PC-9 (cell line): ENCODE results near the gene DDX10. TPM values are rescaled to one million over a fixed set of nuclear protein-coding genes. Genes with fewer than 3 reads are reported as not detected.

Experiments
- BruUV-seq: library from RNA; stranded (reverse); fragments of 400-500 nt; replicated peaks from 2 replicates; lab custom pipeline; 2021; lab: Mats Ljungman, UMichigan
- CTCF ChIA-PET: fragments of 300-600 bp; sonication (Branson Sonifier 250); formaldehyde crosslinking; loops from one replicate; lab custom pipeline; 2022; ENCODE audit warnings: antibody characterized with exemption; lab: Charles Lee
- POLR2A ChIA-PET: fragments of 300-600 bp; sonication (Branson Sonifier 250); formaldehyde crosslinking; loops from one replicate; lab custom pipeline; 2022; ENCODE audit warnings: antibody characterized with exemption; ENCODE audit not compliant: unreplicated experiment; lab: Charles Lee
- DNase-seq, 2 experiments: peaks; one replicate each; pipeline versions ENCODE4 v3.0.0 to v3.0.0-alpha.2; 2015 to 2022; ENCODE audit warnings: mixed read lengths in 1 of 2
- H2AFZ ChIP-seq: fragments of 200-600 bp; sonication (generic); 2 replicates; pipeline ENCODE4 v1.8.1; 2017; ENCODE audit warnings: antibody characterized with exemption
- H3F3A ChIP-seq: fragments of 200-600 bp; sonication (generic); 2 replicates; pipeline ENCODE4 v1.8.1; 2017; ENCODE audit warnings: antibody characterized with exemption, mild to moderate bottlenecking, low read depth; ENCODE audit not compliant: insufficient read depth
- H3K27ac ChIP-seq: fragments of 200-600 bp; sonication (generic); 2 replicates; pipeline ENCODE4 v1.6.1; 2016; ENCODE audit warnings: mixed run types
- H3K27me3 ChIP-seq: fragments of 200-600 bp; sonication (generic); 2 replicates; pipeline ENCODE4 v1.6.1; 2016; ENCODE audit warnings: low read depth, mixed run types; ENCODE audit not compliant: insufficient read depth
- H3K36me3 ChIP-seq: fragments of 200-600 bp; sonication (generic); 2 replicates; pipeline ENCODE4 v1.6.1; 2016; ENCODE audit warnings: low read depth, mixed run types
- H3K4me1 ChIP-seq: fragments of 200-600 bp; sonication (generic); replicated peaks from 2 replicates; pipeline ENCODE4 v1.6.1; 2016; ENCODE audit warnings: mixed run types; ENCODE audit not compliant: insufficient read depth
- H3K4me2 ChIP-seq: fragments of 200-600 bp; sonication (generic); 2 replicates; pipeline ENCODE4 v1.6.1; 2017; ENCODE audit warnings: mixed run types
- H3K4me3 ChIP-seq: fragments of 200-600 bp; sonication (generic); 2 replicates; pipeline ENCODE4 v1.6.1; 2016; ENCODE audit warnings: mixed run types
- H3K79me2 ChIP-seq: fragments of 200-600 bp; sonication (generic); 2 replicates; pipeline ENCODE4 v1.6.1; 2017; ENCODE audit warnings: low read depth, mixed run types
- H3K9me2 ChIP-seq: fragments of 200-600 bp; sonication (generic); 2 replicates; pipeline ENCODE4 v1.8.1; 2017; ENCODE audit warnings: mild to moderate bottlenecking; ENCODE audit not compliant: insufficient read depth
- H3K9me3 ChIP-seq: fragments of 200-600 bp; sonication (generic); 2 replicates; pipeline ENCODE4 v1.8.1; 2016; ENCODE audit warnings: low read depth; ENCODE audit not compliant: insufficient read depth
- H4K20me1 ChIP-seq: fragments of 200-600 bp; sonication (generic); 2 replicates; pipeline ENCODE4 v1.8.1; 2017; ENCODE audit not compliant: insufficient read depth
- EZH2 ChIP-seq: fragments of 200-600 bp; sonication (generic); IDR thresholded peaks from 2 replicates; pipeline ENCODE4 v1.8.0; 2017; ENCODE audit warnings: antibody characterized with exemption, low read depth
- intact Hi-C: fragments of 100-400 bp; cut with micrococcal nuclease; formaldehyde crosslinking; loops from one replicate; pipeline ENCODE4 v1.10.0; 2022; ENCODE audit not compliant: unreplicated experiment
- total RNA-seq: library from RNA; stranded (reverse); gene quantifications from 2 replicates; pipeline ENCODE4 v1.2.3, GENCODE V29; 2021
- TF ChIP-seq, protein P1 (sequence below): fragments of 200-600 bp; sonication (generic); conservative IDR thresholded peaks from 2 replicates; pipeline ENCODE4 v1.6.1; 2017; ENCODE audit warnings: mixed run types, antibody characterized with exemption, mild to moderate bottlenecking, moderate library complexity

Gene DDX10
- total RNA-seq, 1 experiment from 2014 or later = 26.4 TPM

DNA sequence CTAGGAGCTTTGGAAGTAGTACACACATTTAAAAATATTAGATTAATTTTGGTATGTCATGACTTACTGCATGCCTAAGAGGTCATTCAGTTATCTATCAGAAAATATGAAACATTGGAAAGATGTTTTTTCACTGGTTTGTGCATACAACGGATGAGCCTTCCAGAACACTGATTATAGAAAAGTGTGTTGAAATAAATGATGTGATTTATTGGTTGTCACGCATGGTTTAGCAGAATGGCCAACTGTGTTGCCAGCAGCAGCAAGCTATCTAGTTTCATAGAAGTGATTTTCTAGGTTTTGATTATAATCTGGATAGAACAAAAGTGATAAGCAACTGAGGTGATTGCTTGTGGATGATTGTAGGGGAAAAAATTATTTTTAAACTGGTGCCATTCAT lies 53.6 kb downstream of the DDX10 start:
- CTCF ChIA-PET = no interaction called here
- no peak overlapping the region for H2AFZ ChIP-seq
- TF ChIP-seq EZH2 = no peak
- TF ChIP-seq, protein P1, sequence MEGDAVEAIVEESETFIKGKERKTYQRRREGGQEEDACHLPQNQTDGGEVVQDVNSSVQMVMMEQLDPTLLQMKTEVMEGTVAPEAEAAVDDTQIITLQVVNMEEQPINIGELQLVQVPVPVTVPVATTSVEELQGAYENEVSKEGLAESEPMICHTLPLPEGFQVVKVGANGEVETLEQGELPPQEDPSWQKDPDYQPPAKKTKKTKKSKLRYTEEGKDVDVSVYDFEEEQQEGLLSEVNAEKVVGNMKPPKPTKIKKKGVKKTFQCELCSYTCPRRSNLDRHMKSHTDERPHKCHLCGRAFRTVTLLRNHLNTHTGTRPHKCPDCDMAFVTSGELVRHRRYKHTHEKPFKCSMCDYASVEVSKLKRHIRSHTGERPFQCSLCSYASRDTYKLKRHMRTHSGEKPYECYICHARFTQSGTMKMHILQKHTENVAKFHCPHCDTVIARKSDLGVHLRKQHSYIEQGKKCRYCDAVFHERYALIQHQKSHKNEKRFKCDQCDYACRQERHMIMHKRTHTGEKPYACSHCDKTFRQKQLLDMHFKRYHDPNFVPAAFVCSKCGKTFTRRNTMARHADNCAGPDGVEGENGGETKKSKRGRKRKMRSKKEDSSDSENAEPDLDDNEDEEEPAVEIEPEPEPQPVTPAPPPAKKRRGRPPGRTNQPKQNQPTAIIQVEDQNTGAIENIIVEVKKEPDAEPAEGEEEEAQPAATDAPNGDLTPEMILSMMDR = no peak
- no peak overlapping the region for H3K4me3 ChIP-seq
- H3K36me3 ChIP-seq = peaks cover 12% of the 10 kb centered on the region
- no peaks in the 10 kb centered on the region for H3K4me1 ChIP-seq
- H3F3A ChIP-seq = no peaks in the 10 kb centered on the region
- intact Hi-C loops = no loop called here
- no peak overlapping the region for H3K4me2 ChIP-seq
- BruUV-seq = no TSS peak
- no peak overlapping the region for H3K27ac ChIP-seq
- DNase-seq = no peak
- H3K79me2 ChIP-seq = no peaks in the 10 kb centered on the region
- H3K9me2 ChIP-seq = no peaks in the 10 kb centered on the region
- H3K9me3 ChIP-seq = no peaks in the 10 kb centered on the region; the same call in 1 of the 2 replicates
- no peaks in the 10 kb centered on the region for H3K27me3 ChIP-seq
- H4K20me1 ChIP-seq = no peaks in the 10 kb centered on the region
- POLR2A ChIA-PET = no interaction called here

DNA sequence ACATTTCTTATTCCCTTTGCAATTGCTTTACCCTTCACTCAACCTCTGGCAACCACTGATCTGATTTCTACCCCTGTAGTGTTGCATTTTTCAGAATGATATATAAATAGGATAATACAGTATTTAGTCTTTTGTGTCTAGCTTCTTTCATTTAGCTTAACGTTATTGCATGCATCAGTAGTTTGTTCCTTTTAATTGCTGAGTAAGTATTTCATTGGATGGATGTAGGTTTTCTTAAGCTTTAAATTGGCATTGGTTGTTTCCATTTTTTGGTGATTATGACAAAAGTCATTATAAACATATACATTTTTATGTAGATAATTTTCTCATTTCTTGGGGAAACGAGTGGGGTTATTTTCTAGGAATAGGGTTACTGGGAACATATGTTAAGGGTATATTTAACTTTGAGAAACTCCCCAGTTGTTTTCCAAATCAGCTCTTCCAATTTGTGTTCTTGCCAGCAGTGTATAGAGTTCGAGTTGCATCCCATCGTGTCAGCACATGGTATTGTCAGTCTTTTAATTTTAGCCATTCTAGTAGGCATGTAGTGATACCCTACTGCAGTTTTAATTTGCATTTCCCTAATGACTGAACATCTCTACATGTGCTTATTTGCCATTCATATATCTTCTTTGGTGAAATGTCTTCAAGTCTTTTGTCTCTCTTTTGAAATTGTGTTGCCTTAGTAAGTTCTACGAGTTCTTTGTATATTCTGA lies 60.3 kb downstream of the DDX10 start:
- ChIA-PET POLR2A (interaction anchor here (1.0 kb wide), 1 partner anchor 1214 kb away, joined by 6 read pairs; no protein-coding TSS in a partner anchor), CTCF (no interaction called here)
- no peaks in the 10 kb centered on the region for H4K20me1 ChIP-seq
- no TSS peak for BruUV-seq
- H3F3A ChIP-seq = 0 out of 2 replicates have a peak, but pooled peaks cover 5% of the 10 kb centered on the region
- no peak for TF ChIP-seq EZH2
- TF ChIP-seq, protein P1 = no peak
- no peak overlapping the region for H2AFZ ChIP-seq
- no peak overlapping the region for H3K4me2 ChIP-seq
- H3K9me2 ChIP-seq = no peaks in the 10 kb centered on the region
- H3K79me2 ChIP-seq = peaks cover 13% of the 10 kb centered on the region
- H3K36me3 ChIP-seq = peaks cover 26% of the 10 kb centered on the region
- no peak for DNase-seq
- H3K27ac ChIP-seq = no peak overlapping the region
- no peaks in the 10 kb centered on the region for H3K27me3 ChIP-seq
- no peak overlapping the region for H3K4me3 ChIP-seq
- intact Hi-C loops = no loop called here
- H3K4me1 ChIP-seq = no peaks in the 10 kb centered on the region
- H3K9me3 ChIP-seq = no peaks in the 10 kb centered on the region

DNA sequence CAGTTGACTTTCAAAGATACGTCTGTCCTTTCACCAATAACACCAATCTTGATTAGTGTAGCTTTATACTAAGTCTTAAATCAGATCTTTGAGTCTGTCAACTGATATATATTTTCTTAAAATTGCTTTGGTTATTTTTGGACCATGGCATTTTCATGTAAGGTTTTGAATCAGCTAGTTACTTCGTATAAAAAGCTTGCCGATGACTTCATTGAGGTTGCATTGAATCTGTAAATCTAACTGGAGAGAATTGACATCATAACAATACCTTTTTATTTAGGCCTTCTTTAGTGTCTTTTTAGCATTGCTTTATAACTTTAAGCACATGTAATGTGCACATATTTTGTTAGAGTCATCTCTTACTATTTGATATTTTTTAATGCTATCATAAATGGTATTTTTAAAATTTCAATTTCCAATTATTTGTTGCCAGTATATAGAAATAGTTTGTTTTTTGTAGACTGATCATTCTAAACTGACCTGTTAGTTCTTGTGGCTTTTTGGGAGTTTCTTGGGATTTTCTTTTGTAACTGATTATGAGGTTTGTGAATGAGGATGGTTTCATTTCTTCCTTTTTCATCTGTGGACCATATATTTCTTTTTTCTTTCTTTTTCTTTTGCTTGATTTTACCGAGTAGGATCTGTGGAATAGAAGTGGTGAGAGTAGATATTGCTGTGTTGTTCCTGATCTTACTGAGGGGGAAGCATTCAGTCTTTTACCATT lies 61.4 kb downstream of the DDX10 start:
- H3K4me2 ChIP-seq = no peak overlapping the region
- no peaks in the 10 kb centered on the region for H3K27me3 ChIP-seq
- no TSS peak for BruUV-seq
- 0 out of 2 replicates have a peak, but pooled peaks cover 5% of the 10 kb centered on the region for H3F3A ChIP-seq
- no peak overlapping the region for H2AFZ ChIP-seq
- TF ChIP-seq EZH2 = no peak
- TF ChIP-seq, protein P1 = no peak
- no peak overlapping the region for H3K4me3 ChIP-seq
- CTCF ChIA-PET = no interaction called here
- no peaks in the 10 kb centered on the region for H3K9me3 ChIP-seq
- H4K20me1 ChIP-seq = no peaks in the 10 kb centered on the region
- no peak for DNase-seq
- H3K9me2 ChIP-seq = no peaks in the 10 kb centered on the region
- peaks cover 13% of the 10 kb centered on the region for H3K79me2 ChIP-seq
- no peak overlapping the region for H3K27ac ChIP-seq
- H3K36me3 ChIP-seq = peaks cover 26% of the 10 kb centered on the region
- no peaks in the 10 kb centered on the region for H3K4me1 ChIP-seq
- intact Hi-C loops = no loop called here
- POLR2A ChIA-PET = no interaction called here
